ENCODE data around the gene KIAA0753.

Gene KIAA0753

DNA sequence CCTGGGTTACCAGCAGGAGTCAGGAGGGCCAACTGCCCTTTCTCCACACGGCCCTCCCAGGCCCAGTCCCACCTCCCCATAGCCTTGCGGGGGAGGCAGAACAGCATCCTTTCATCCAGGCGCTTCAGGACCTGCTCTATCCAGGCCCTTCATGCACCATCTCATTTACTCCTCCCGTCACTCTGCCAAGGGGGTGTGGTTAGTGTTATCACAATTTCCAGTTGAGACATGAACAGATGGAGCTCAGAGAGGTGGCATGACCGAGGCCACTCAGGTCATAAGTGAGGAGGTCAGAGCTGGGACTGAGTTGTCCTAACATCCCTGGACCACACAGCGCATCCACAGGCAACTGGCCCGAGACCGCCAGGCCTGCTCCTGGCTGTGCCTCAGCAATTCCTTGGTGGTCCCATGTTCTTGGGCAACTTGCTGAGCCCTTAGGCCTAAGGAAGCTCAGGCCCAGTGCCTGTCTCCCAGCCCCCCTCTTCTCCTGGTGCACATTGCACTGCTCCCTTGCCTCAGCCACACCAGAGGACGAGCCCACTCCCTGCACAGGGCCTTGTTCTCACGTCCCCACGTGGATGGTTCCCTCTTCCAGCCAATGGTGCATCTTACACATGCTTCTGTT lies 34.8 kb upstream of the KIAA0753 start:
- no peak for DNase-seq (ENCODE audit: low read depth in 1 of 2, low spot score in 1 of 2)
- H3K27ac ChIP-seq (replicated peaks): no peak overlapping the region
- no peak overlapping the region for H3K4me3 ChIP-seq (replicated peaks; ENCODE audit: insufficient read depth, low read length)
- TF ChIP-seq SPI1 (IDR thresholded peaks at IDR 0.05; ENCODE audit: borderline replicate concordance, low read depth) (no peak), POLR2AphosphoS5 (IDR thresholded peaks at IDR 0.05; ENCODE audit: low read depth) (no peak), GABPA (IDR thresholded peaks at IDR 0.05; ENCODE audit: low read depth) (no peak)
- TF ChIP-seq, protein P1, sequence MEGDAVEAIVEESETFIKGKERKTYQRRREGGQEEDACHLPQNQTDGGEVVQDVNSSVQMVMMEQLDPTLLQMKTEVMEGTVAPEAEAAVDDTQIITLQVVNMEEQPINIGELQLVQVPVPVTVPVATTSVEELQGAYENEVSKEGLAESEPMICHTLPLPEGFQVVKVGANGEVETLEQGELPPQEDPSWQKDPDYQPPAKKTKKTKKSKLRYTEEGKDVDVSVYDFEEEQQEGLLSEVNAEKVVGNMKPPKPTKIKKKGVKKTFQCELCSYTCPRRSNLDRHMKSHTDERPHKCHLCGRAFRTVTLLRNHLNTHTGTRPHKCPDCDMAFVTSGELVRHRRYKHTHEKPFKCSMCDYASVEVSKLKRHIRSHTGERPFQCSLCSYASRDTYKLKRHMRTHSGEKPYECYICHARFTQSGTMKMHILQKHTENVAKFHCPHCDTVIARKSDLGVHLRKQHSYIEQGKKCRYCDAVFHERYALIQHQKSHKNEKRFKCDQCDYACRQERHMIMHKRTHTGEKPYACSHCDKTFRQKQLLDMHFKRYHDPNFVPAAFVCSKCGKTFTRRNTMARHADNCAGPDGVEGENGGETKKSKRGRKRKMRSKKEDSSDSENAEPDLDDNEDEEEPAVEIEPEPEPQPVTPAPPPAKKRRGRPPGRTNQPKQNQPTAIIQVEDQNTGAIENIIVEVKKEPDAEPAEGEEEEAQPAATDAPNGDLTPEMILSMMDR (IDR thresholded peaks at IDR 0.05; ENCODE audit: insufficient read depth, low read length): no peak
- TF ChIP-seq, protein P2, sequence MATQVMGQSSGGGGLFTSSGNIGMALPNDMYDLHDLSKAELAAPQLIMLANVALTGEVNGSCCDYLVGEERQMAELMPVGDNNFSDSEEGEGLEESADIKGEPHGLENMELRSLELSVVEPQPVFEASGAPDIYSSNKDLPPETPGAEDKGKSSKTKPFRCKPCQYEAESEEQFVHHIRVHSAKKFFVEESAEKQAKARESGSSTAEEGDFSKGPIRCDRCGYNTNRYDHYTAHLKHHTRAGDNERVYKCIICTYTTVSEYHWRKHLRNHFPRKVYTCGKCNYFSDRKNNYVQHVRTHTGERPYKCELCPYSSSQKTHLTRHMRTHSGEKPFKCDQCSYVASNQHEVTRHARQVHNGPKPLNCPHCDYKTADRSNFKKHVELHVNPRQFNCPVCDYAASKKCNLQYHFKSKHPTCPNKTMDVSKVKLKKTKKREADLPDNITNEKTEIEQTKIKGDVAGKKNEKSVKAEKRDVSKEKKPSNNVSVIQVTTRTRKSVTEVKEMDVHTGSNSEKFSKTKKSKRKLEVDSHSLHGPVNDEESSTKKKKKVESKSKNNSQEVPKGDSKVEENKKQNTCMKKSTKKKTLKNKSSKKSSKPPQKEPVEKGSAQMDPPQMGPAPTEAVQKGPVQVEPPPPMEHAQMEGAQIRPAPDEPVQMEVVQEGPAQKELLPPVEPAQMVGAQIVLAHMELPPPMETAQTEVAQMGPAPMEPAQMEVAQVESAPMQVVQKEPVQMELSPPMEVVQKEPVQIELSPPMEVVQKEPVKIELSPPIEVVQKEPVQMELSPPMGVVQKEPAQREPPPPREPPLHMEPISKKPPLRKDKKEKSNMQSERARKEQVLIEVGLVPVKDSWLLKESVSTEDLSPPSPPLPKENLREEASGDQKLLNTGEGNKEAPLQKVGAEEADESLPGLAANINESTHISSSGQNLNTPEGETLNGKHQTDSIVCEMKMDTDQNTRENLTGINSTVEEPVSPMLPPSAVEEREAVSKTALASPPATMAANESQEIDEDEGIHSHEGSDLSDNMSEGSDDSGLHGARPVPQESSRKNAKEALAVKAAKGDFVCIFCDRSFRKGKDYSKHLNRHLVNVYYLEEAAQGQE (IDR thresholded peaks at IDR 0.05; ENCODE audit: insufficient replicate concordance, low read depth): no peak
- no peaks in the 10 kb centered on the region for H3K27me3 ChIP-seq (ENCODE audit: insufficient read depth, poor library complexity, severe bottlenecking)

DNA sequence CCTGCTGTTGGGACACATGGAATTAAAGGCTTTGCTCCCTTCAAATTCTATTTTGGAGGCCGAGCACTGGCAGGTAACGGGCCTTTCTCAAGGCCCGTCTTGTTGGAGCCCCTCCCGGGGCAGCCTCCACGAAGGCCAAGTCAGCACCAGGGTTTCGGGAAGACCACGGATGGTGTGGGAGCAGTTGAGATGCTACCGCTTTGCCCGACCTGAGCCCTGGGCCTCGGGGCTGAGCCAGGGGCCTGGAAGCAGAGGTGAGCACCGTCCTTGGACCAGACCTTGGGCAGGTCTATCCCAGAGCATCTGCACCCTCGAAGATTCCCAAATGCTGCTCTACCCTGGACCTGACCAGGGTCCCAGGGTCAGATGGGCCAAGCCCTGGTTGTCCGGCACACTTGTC lies 34.1 kb upstream of the KIAA0753 start:
- no peaks in the 10 kb centered on the region for H3K27me3 ChIP-seq (ENCODE audit: insufficient read depth, poor library complexity, severe bottlenecking)
- TF ChIP-seq GABPA (IDR thresholded peaks at IDR 0.05; ENCODE audit: low read depth) (no peak), SPI1 (IDR thresholded peaks at IDR 0.05; ENCODE audit: borderline replicate concordance, low read depth) (no peak), POLR2AphosphoS5 (IDR thresholded peaks at IDR 0.05; ENCODE audit: low read depth) (no peak)
- TF ChIP-seq, protein P2 (IDR thresholded peaks at IDR 0.05; ENCODE audit: insufficient replicate concordance, low read depth): no peak
- TF ChIP-seq, protein P1 (IDR thresholded peaks at IDR 0.05; ENCODE audit: insufficient read depth, low read length): no peak
- DNase-seq (ENCODE audit: low read depth in 1 of 2, low spot score in 1 of 2): no peak
- no peak overlapping the region for H3K27ac ChIP-seq (replicated peaks)
- no peak overlapping the region for H3K4me3 ChIP-seq (replicated peaks; ENCODE audit: insufficient read depth, low read length)

DNA sequence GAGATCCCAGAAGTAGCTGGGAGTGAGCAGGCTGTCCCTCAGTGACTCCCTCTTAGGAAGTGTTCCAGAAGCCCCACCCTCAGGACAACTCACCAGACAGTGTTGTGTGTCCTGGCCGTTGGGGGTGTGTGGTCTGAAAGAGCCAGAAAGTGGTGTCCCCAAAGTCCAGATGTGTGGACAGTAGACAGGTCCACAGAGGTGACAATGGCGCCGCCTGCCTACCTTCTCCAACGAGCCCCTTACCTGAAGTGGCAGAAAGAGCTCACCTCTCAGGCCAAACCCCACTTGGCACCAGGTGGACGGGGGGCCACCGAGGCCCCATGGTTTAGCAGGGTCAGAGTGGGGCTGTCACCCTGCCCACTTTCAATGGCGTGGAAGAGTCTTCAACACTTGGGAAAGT lies 30.9 kb upstream of the KIAA0753 start:
- Histone ChIP-seq H3K27ac (replicated peaks) (no peak overlapping the region), H3K27me3 (ENCODE audit: insufficient read depth, poor library complexity, severe bottlenecking) (peaks cover 2% of the 10 kb centered on the region), H3K4me3 (replicated peaks; ENCODE audit: insufficient read depth, low read length) (no peak overlapping the region)
- TF ChIP-seq POLR2AphosphoS5 (IDR thresholded peaks at IDR 0.05; ENCODE audit: low read depth): no peak
- TF ChIP-seq, protein P1 (IDR thresholded peaks at IDR 0.05; ENCODE audit: insufficient read depth, low read length): no peak
- TF ChIP-seq, protein P2 (IDR thresholded peaks at IDR 0.05; ENCODE audit: insufficient replicate concordance, low read depth): no peak
- no peak for TF ChIP-seq GABPA (IDR thresholded peaks at IDR 0.05; ENCODE audit: low read depth)
- no peak for TF ChIP-seq SPI1 (IDR thresholded peaks at IDR 0.05; ENCODE audit: borderline replicate concordance, low read depth)
- DNase-seq (ENCODE audit: low read depth in 1 of 2, low spot score in 1 of 2): no peak

Measured in HL-60 (cell line).